Adipocyte (in vitro differentiated cells): ENCODE results near the gene CTSV.
"Not testable (repeated sequence)": the region's sequence is repeated elsewhere in the genome, so short reads cannot be mapped to it uniquely, and the experiment has no call there.

Experiments used
- DNase-seq: peaks from one replicate; pipeline ENCODE4 v3.0.0-alpha.2; 2015; ENCODE audit warnings: low read depth
- H3K27me3 ChIP-seq: replicated peaks from 2 replicates; pipeline ENCODE4 v1.7.0; 2013; ENCODE audit warnings: mild to moderate bottlenecking, low read length, moderate library complexity; ENCODE audit not compliant: control insufficient read depth, insufficient read depth
- H3K36me3 ChIP-seq: 2 replicates; pipeline ENCODE4 v1.7.0; 2013; ENCODE audit warnings: low read length, mild to moderate bottlenecking, moderate library complexity; ENCODE audit not compliant: control insufficient read depth, insufficient read depth, severe bottlenecking
- H3K4me1 ChIP-seq: 2 replicates; pipeline ENCODE4 v1.7.0; 2013; ENCODE audit warnings: mild to moderate bottlenecking, low read length, moderate library complexity; ENCODE audit not compliant: control insufficient read depth, insufficient read depth
- H3K4me3 ChIP-seq: 2 replicates; pipeline ENCODE4 v1.7.0; 2013; ENCODE audit warnings: mild to moderate bottlenecking, low read length, moderate library complexity
- H3K9ac ChIP-seq: 2 replicates; pipeline ENCODE4 v1.7.0; 2013; ENCODE audit warnings: mild to moderate bottlenecking, low read length, moderate library complexity
- H3K9me3 ChIP-seq: 2 replicates; pipeline ENCODE4 v1.7.0; 2013; ENCODE audit warnings: mild to moderate bottlenecking, low read length, moderate library complexity; ENCODE audit not compliant: control insufficient read depth

CTSV gene

GRCh38 chr9:96989747-96990318, 49.1 kb downstream of the CTSV start:
- not testable (repeated sequence) for H3K27me3 ChIP-seq, H3K4me3 ChIP-seq, H3K36me3 ChIP-seq, H3K9ac ChIP-seq, H3K9me3 ChIP-seq, H3K4me1 ChIP-seq, DNase-seq

DNA sequence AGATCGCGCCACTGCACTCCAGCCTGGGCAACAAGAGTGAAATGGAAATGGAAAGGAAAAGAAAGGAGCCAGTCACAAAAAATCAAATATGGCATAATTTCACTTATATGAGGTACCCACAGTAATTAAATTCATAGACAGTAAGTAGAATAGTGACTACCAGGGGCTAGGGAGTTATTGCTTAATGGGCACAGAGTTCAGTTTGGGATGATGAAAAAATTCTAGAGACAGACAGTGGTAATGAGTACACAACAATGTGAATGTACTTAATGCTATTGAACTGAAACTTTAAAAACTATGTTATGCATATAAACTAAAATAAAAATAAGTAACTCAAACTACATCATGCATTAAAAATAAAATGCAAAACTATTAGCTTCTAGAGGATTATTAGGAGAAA, 54.1 kb downstream of the CTSV start:
- not testable (repeated sequence) for H3K4me1 ChIP-seq, H3K27me3 ChIP-seq, H3K4me3 ChIP-seq, DNase-seq, H3K9ac ChIP-seq, H3K36me3 ChIP-seq, H3K9me3 ChIP-seq

- H3K4me1 ChIP-seq, H3K4me3 ChIP-seq, H3K36me3 ChIP-seq, H3K9ac ChIP-seq, H3K27me3 ChIP-seq, H3K9me3 ChIP-seq, DNase-seq: not testable (repeated sequence)
Measured at GRCh38 chr9:96984139-96984538, 54.8 kb downstream of the CTSV start.

GRCh38 chr9:96983496-96984122, 55.3 kb downstream of the CTSV start:
- not testable (repeated sequence) for H3K36me3 ChIP-seq, H3K27me3 ChIP-seq, H3K9ac ChIP-seq, H3K4me1 ChIP-seq, DNase-seq, H3K9me3 ChIP-seq, H3K4me3 ChIP-seq
